Breast epithelium (tissue), 4 donors: Measurements from ENCODE around the gene IFIT3. TPM values are rescaled to one million over a fixed set of nuclear protein-coding genes. Genes with fewer than 3 reads are reported as not detected.

Experiments used
- DNase-seq, 2 donors: peaks; one replicate each; pipeline ENCODE4 v3.0.0-alpha.2; 2019; ENCODE audit warnings: low spot score in 2 of 2
- H3K27ac ChIP-seq, 2 donors: fragments of 200-600 bp; sonication (generic) in 1 of 2; one replicate each; pipeline ENCODE4 v1.5.1; 2016 to 2019; ENCODE audit warnings: mild to moderate bottlenecking in 1 of 2
- H3K27me3 ChIP-seq, 2 donors: fragments of 200-600 bp; sonication (generic) in 1 of 2; one replicate each; pipeline versions ENCODE4 v1.5.1 to v1.6.0; 2017 to 2019; ENCODE audit warnings: control low read depth in 1 of 2, mild to moderate bottlenecking in 1 of 2
- H3K36me3 ChIP-seq: fragments of 200-600 bp; one replicate; pipeline ENCODE4 v1.5.1; 2019
- H3K4me1 ChIP-seq, 2 donors: fragments of 200-600 bp; sonication (generic); one replicate each; pipeline ENCODE4 v1.5.1; 2016 to 2019; ENCODE audit warnings: control low read depth in 1 of 2
- H3K4me3 ChIP-seq, 3 donors: fragments of 200-600 bp; sonication (generic); 1 replicate in 2 of 3; 2 replicates in 1 of 3; pipeline ENCODE4 v1.5.1; 2016 to 2019; ENCODE audit warnings: mild to moderate bottlenecking in 3 of 3, moderate library complexity in 2 of 3
- H3K9me3 ChIP-seq, 2 donors: fragments of 200-600 bp; sonication (generic) in 1 of 2; one replicate each; pipeline ENCODE4 v1.5.1; 2016 to 2019; ENCODE audit warnings: control low read depth in 1 of 2
- POLR2A ChIP-seq: fragments of 450-650 bp; IDR thresholded peaks from one replicate; pipeline ENCODE4 v1.6.1; 2016; ENCODE audit warnings: antibody characterized with exemption, mild to moderate bottlenecking, moderate library complexity
- POLR2AphosphoS5 ChIP-seq, 3 donors: sonication (generic); formaldehyde crosslinking; IDR thresholded peaks; one replicate each; pipeline ENCODE4 v1.6.1; 2017; ENCODE audit warnings: antibody characterized with exemption in 3 of 3
- intact Hi-C: fragments of 100-400 bp; cut with DNase I; formaldehyde crosslinking; loops from one replicate; pipeline ENCODE4 v1.15.1; 2023; ENCODE audit warnings: low total_unique reads
- total RNA-seq, 3 donors: library from RNA; depleted of rRNA; stranded (reverse); fragments of >200 nt; gene quantifications; one replicate each; pipeline ENCODE4 v1.1.0, GENCODE V29; 2016
- TF ChIP-seq, protein P1 (sequence below), 3 donors: fragments of 450-650 bp; IDR thresholded peaks; one replicate each; pipeline ENCODE4 v1.5.1; 2016 to 2017; ENCODE audit warnings: antibody characterized with exemption in 3 of 3, mild to moderate bottlenecking in 3 of 3, moderate library complexity in 3 of 3

IFIT3 gene
- total RNA-seq, 3 donors from 2014 or later = 8.2 to 10.4 (median 9.5) TPM

DNA sequence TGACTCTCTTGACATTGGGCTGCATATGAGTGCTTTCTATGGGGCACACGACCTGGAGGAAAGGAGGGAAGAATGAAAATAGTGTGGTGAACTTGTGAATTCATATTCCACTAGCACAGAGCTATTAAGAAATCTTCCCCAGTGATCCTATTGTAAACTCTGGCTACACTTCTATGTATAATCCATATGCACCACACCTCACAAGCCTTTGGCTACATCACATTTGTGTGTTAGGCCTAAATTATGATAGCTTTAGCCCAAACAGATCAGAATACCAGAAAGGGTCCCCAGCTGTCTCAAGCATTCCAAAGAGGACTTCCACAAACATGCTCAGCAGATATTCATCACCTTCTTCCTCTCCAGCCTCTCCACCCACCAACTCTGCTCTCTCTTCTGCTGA, 40.3 kb downstream of the IFIT3 start:
- no peaks in the 10 kb centered on the region for H3K9me3 ChIP-seq
- DNase-seq = no peak
- H3K36me3 ChIP-seq = no peaks in the 10 kb centered on the region
- no peaks in the 10 kb centered on the region for H3K27me3 ChIP-seq
- H3K4me1 ChIP-seq = no peaks in the 10 kb centered on the region
- TF ChIP-seq POLR2AphosphoS5 (IDR thresholded peaks at IDR 0.05) (no peak), POLR2A (no peak)
- TF ChIP-seq, protein P1, sequence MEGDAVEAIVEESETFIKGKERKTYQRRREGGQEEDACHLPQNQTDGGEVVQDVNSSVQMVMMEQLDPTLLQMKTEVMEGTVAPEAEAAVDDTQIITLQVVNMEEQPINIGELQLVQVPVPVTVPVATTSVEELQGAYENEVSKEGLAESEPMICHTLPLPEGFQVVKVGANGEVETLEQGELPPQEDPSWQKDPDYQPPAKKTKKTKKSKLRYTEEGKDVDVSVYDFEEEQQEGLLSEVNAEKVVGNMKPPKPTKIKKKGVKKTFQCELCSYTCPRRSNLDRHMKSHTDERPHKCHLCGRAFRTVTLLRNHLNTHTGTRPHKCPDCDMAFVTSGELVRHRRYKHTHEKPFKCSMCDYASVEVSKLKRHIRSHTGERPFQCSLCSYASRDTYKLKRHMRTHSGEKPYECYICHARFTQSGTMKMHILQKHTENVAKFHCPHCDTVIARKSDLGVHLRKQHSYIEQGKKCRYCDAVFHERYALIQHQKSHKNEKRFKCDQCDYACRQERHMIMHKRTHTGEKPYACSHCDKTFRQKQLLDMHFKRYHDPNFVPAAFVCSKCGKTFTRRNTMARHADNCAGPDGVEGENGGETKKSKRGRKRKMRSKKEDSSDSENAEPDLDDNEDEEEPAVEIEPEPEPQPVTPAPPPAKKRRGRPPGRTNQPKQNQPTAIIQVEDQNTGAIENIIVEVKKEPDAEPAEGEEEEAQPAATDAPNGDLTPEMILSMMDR (IDR thresholded peaks at IDR 0.05) = no peak
- no peak overlapping the region for H3K27ac ChIP-seq
- intact Hi-C loops = no loop called here
- no peak overlapping the region for H3K4me3 ChIP-seq

DNA sequence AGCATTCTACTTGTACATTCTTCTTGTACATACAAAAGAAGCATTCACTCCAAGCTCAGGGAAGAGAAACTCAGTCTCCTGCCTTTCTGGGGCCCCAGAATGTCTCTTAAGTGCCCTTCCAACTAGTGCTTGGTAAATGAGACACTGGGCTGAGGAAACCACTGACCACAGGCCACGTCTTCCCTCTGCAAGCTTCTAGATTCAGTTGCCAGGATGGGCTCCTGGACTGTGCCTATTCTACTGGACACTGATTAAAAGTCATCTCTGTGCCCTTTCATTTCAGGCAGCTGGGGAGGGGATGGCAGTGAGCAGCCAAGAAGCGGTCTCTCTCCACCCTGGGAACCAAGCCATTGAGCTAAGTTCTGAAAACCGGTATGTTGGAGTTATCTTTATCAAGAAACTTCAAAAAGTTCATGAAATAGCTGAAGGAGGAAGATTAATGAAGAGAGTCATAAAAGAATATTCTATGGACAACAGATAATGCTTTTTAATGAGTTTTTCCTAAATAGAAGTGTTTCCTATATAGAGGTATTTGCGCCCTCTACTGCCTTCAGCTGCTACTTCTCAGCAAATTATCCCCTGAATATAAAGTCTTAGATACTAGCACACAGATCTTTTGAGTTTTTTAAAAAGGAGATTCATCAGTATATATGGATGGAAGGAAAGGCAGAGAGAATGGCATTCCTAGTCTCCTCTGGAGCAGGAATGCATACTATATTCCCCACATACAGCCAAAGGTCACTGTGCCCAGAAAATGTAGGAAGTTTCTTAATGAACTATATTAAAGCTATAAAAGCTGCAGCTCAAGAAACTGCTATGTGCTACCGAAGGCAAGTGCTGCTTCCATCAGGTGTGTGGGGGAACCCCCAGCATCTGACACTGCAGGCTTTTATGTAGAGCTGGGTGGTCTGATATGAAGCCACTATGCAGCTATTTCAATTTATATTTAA, 41.6 kb downstream of the IFIT3 start:
- H3K27ac ChIP-seq = no peak overlapping the region
- no peaks in the 10 kb centered on the region for H3K9me3 ChIP-seq
- peaks cover 0 to under 1% of the 10 kb centered on the region in 2 donors for H3K4me1 ChIP-seq
- no peak for DNase-seq
- TF ChIP-seq POLR2A (no peak), POLR2AphosphoS5 (IDR thresholded peaks at IDR 0.05) (no peak)
- TF ChIP-seq, protein P1 (IDR thresholded peaks at IDR 0.05) = no peak
- no peak overlapping the region for H3K4me3 ChIP-seq
- intact Hi-C loops = no loop called here
- no peaks in the 10 kb centered on the region for H3K27me3 ChIP-seq
- no peaks in the 10 kb centered on the region for H3K36me3 ChIP-seq

GRCh38 chr10:89371079-89371478, 43.3 kb downstream of the IFIT3 start:
- no peak for DNase-seq
- Histone ChIP-seq H3K27me3 (no peaks in the 10 kb centered on the region), H3K36me3 (no peaks in the 10 kb centered on the region), H3K4me1 (peaks cover 6 to 8% of the 10 kb centered on the region in 2 donors), H3K4me3 (no peak overlapping the region), H3K27ac (no peak overlapping the region), H3K9me3 (no peaks in the 10 kb centered on the region)
- TF ChIP-seq, protein P1 (IDR thresholded peaks at IDR 0.05) = no peak
- intact Hi-C loops = no loop called here

DNA sequence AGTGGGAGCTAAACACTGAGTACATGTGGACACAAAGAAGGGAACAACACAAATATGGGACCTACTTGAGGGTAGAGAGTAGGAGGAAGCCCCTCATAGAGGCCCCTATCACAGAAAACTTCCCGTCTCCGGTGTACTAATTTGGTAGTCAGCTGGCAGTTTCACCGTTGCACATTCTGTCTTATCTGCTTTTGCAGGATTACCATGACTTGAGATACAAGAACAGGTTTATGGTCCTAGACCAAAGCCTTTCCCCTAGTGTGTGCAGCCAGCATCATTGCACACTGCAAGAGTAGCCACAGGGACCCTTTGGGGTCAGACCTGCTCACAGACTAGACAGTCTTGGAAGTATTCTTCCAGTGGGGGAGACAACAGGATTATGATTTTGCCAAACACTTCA, 44.2 kb downstream of the IFIT3 start:
- DNase-seq = no peak
- intact Hi-C loops = no loop called here
- no peaks in the 10 kb centered on the region for H3K27me3 ChIP-seq
- TF ChIP-seq POLR2A = no peak
- TF ChIP-seq, protein P1 (IDR thresholded peaks at IDR 0.05) = no peak
- no peaks in the 10 kb centered on the region for H3K36me3 ChIP-seq
- no peaks in the 10 kb centered on the region for H3K9me3 ChIP-seq
- peaks cover 6 to 8% of the 10 kb centered on the region in 2 donors for H3K4me1 ChIP-seq
- H3K27ac ChIP-seq = no peak overlapping the region
- H3K4me3 ChIP-seq = no peak overlapping the region

- Histone ChIP-seq H3K27ac (peak overlapping the region; percentile 81 to 92), H3K9me3 (no peaks in the 10 kb centered on the region), H3K27me3 (no peaks in the 10 kb centered on the region), H3K4me1 (peaks cover 6 to 8% of the 10 kb centered on the region in 2 donors), H3K36me3 (no peaks in the 10 kb centered on the region), H3K4me3 (peak overlapping the region in 1 of 3 donors; percentile 21)
- TF ChIP-seq POLR2AphosphoS5 (IDR thresholded peaks at IDR 0.05) (peak; percentile 59 to 98 (median 85)), POLR2A (no peak)
- TF ChIP-seq, protein P1 (IDR thresholded peaks at IDR 0.05) = no peak
- peak; percentile 83 to 93 for DNase-seq
- intact Hi-C loops = no loop called here
Observed at GRCh38 chr10:89373916-89374711, 46.3 kb downstream of the IFIT3 start.
